Left renal pelvis (tissue), 4 donors: ENCODE measurements around the gene ZBTB7A. TPM values are rescaled to one million over a fixed set of nuclear protein-coding genes. Genes with fewer than 3 reads are reported as not detected.
"Not testable (repeated sequence)": the region's sequence is repeated elsewhere in the genome, so short reads cannot be mapped to it uniquely, and the experiment has no call there.

Source experiments
- DNase-seq, 4 donors: peaks; one replicate each; pipeline ENCODE4 v3.0.0-alpha.2; 2013; ENCODE audit warnings: low read depth in 4 of 4, low spot score in 3 of 4
- polyA plus RNA-seq, 4 donors: library from polyadenylated mRNA; unstranded; fragments of 120-200 nt; gene quantifications; one replicate each; pipeline ENCODE4 v1.2.1, GENCODE V29; 2013; ENCODE audit not compliant: insufficient read length in 4 of 4

Gene ZBTB7A
- polyA plus RNA-seq, 4 donors = 7.3 to 14.7 (median 8.5) TPM

DNA sequence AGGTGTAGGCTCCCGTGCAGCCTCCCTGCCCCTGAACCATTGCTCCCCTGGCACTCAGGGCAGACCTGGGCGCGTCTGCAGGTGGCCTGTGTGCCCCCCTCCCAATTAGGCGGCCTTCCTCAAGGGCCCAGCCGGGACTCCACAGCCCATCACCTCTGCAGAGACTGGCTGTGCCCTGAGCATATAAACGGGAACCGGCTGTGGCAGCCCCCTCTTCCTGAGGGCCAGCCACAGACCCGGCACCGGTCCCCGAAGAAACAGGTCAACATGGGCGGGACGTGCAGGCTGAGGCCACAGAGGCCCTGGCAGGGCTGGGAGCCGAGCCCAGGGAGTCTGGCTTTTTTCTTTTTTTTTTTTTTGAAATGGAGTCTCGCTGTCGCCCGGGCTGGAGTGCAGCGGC, 47.1 kb downstream of the ZBTB7A start:
- no peak for DNase-seq

GRCh38 chr19:4018775-4019504, 47.8 kb downstream of the ZBTB7A start:
- DNase-seq = no peak

GRCh38 chr19:4018140-4018613, 48.5 kb downstream of the ZBTB7A start:
- DNase-seq = no peak

DNA sequence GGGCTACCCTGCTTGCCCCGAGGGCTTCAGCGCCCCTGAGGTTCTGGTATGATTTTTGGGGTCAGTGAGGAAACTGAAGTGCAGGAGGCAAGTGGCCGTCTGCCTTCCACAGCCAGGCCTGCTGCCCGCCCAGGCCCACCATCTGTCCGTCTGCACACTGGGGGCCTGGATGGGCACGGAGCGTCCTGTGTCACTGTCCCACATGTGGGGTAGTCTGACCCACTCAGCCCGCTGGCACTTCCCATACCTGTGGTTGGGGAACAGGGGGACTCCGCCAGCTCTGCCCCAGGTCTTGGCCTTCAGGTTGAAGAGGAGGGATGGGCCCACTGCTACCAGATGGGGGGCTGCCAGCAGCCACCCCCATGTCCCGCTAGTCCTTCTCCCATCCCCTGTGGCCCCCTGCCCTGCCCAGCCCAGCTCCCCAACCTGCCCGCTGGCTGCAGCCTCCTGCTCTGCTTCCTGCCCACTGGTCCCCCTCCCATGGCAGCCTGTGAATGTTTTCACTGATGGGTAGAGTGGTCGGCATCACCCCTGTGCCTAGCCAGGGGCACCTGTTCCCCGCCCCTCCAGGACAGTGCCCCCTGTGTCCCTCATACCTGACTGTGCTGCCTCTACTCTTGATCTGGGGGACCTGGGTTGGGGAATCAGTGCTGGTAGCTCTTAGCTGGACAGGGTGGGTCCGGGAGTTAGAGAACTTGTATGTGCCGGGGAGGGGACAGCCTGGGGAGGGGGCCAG, 49.6 kb downstream of the ZBTB7A start:
- DNase-seq = no peak

DNA sequence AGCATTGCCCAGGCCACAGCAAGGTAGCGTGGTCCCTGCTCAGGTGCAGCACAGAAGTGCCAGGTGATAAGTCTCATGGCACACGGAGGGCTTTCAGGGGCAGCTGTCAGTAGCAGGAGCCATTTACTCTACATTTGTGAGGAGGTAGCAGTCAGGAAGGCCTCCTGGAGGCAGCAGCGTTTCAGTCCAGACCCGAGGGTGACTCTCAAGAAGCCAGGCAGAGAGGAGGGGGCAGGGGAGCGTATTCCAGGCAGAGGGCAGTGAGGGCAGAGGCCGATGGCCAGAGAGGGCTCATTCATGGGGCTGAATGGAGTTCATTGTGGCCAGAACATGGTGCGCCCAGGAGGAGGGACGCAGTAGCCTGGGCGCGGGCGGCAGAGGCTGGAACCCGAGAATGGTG, 50.2 kb downstream of the ZBTB7A start:
- no peak for DNase-seq

DNA sequence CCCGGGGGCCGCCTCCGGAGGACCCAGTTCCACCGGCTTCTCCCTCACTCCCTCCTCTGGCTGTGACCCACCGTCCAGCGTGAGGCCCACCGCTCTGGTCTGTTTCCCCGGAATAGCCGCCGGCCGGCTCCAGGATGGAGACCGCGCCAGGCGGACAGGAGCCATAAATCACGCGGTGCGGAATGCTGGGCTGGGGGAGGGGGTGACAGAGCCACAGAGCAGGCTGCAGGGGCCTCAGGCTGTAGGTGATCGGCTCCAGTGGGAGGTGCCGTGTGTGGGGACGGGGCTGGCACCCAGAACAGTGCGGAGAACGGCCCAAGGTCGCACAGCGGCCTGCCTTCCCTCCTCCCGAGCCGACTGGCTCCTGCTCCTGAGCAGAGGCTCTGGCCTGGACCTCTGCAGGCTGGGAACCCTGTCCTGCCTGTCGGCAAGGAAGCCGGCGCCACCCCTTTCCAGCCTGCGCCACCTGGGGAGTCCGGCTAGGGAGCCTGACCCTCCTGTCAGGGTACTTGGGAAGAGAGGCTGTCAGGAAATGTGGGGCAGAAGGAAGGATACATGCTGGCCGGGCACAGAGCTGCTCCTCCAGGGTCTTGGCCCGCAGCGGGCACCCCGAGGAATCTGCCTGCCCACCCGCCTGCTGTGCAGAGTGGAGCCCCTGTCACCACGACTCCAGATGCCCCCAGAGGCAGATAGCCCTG, 50.8 kb downstream of the ZBTB7A start:
- DNase-seq = peak; percentile 64 to 80 (median 70)

GRCh38 chr19:4014541-4015491, 51.9 kb downstream of the ZBTB7A start:
- no peak for DNase-seq

- no peak for DNase-seq
Measured at GRCh38 chr19:4013886-4014540, 52.7 kb downstream of the ZBTB7A start.

DNA sequence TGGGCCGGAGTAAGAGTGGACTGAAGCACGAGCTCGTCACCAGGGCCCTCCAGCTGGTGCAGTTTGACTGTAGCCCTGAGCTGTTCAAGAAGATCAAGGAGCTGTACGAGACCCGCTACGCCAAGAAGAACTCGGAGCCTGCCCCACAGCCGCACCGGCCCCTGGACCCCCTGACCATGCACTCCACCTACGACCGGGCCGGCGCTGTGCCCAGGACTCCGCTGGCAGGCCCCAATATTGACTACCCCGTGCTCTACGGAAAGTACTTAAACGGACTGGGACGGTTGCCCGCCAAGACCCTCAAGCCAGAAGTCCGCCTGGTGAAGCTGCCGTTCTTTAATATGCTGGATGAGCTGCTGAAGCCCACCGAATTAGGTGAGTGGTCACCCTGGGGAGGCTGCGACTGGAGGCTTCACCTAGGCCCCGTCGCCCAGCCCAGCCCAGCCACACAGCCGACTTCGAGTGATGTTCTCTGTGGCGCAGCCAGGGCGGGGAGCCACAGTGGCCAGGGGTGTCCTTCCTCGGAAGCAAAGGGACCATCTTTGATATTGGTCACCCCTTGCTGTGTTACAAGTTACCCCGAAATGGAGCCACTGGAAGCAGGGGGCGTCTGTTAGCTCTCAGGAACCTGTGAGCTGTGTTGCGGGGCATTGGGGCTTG, 53.6 kb downstream of the ZBTB7A start:
- DNase-seq = no peak

DNA sequence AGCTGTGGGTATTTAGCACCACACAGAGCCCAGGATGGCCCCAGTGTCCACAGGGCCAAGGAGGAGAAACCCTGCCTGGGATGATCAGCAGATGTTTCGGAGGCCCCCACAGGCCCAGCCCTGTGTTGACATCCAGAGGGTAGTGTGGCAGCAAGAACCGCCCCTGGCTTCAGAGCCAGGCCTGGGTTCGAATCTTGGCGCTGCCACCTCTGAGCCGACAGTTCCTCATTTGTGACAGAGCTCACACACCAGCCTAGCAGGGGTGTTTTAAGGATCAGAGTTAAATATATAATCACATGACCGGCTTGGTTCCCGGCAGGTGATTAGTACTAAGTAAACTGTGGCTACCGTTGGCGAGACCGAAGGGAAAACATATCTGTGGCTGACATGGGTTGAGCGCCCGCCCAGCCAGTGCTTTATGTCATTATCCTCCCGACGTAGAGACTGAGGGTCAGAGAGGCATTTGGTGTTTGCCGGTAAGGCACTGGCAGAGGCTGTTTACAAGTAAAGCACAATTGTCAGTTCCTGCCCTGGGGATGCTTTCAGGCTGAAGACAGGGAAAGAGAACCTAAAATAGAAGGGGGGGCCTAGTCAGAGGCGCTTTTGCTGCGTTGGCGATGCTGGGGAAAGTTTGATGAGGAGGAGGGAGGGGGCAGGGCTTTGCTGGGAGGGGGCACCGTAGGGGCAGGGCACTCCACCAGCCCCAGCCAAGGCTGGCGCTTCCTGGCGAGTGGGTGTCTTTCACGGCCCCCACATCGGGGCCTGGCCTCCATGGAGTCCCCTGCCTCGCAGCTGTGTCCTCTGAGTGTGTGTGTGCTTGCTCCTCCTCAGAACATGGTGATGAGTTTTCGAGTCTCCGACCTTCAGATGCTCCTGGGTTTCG, 54.4 kb downstream of the ZBTB7A start:
- DNase-seq = no peak

DNA sequence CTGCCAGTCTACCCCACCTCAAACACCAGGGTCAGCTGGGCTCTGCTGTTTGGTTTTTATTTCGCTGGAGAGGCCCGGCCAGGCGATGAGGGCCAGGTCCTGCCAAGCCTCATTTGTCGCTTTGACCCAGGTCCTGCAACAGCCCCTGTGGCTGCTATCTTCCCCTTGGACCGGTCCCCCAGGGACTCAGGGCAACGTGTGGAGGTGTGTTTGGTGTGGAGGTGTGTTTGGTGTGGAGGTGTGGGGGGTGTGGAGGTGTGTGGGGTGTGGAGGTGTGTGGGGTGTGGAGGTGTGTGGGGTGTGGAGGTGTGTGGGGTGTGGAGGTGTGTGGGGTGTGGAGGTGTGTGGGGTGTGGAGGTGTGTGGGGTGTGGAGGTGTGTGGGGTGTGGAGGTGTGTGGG, 55.3 kb downstream of the ZBTB7A start:
- DNase-seq = not testable (repeated sequence)

DNA sequence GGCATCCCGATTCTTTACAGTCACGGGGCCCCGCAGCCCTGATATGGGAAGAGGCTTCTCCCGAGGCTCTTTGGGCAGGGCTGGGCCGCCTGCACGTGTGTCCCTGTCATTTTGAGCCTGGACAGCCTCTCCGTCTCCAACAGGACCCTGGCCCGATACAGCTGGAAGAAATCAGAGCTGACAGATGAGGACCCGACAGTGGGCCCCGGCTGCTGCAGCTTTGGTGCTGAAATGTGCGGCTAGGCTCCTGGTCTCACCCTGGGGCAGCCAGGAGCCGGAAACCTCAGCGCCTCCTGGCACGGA, 55.9 kb downstream of the ZBTB7A start:
- no peak for DNase-seq

DNA sequence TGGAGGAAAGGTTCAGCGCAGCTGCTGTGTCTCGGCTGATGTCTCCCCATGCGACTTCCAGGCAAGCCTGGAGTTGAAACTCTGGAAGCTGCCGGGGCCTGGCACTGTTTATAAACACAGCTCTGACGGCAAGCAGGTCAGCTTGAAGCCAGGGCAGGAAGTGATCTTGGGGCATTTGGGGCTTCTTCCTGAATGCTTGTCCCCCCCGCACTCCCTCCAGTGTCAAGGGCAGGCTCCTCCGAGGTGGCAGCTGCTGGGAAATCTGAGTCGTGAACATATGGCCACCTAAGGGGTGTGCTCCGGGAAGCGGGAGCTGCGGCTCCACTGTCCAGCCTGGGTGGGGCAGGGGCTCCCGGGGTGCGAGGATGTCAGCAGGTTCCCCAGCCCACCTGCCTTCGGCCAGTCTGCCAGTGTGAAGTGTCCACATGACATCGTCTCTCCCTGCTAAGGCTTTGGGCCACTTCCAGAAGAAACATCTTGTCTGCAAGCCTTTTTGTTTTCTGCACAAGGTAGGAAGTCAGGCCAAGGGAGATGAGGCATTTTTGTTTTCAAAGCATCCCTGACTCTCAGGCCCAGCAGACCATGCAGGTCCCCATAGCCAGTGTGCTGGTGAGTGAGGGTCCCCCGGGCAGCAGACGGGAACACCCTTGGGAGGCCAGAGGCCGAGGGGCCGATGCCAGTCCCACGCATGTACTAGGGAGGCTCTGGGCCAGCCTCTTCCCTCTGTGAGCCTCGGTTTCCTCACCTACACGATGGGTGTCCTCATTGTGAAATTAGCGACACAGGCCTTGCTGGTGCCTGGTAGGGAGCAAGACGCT, 56.5 kb downstream of the ZBTB7A start:
- no peak for DNase-seq

GRCh38 chr19:4007836-4008539, 58.7 kb downstream of the ZBTB7A start:
- DNase-seq = no peak

GRCh38 chr19:4007021-4007835, 59.5 kb downstream of the ZBTB7A start, which contains the start of gene PIAS4:
Gene PIAS4 (plus strand): TSS chr19:4007736. CDS start chr19:4007761, 25 bp downstream.
- DNase-seq = peak in 3 of 4 donors; percentile 93 to 94 (median 93)

- not testable (repeated sequence) for DNase-seq
Measured at GRCh38 chr19:4005436-4005835, 61.3 kb downstream of the ZBTB7A start.
